SK-N-SH (cell line): ENCODE measurements around the gene GCM1. TPM values are rescaled to one million over a fixed set of nuclear protein-coding genes. Genes with fewer than 3 reads are reported as not detected.

Experiments used
- CTCF ChIA-PET: fragments of 300-600, 350-600 bp; formaldehyde crosslinking; extraction: SDS; loops from one replicate; lab custom pipeline; 2021; lab: Yijun Ruan, JAX
- POLR2A ChIA-PET: fragments of 350-600 bp; sonication (Branson Sonifier 250); formaldehyde crosslinking; extraction: SDS; loops from one replicate; lab custom pipeline; 2020; ENCODE audit warnings: antibody characterized with exemption, inconsistent platforms; lab: Yijun Ruan, JAX
- DNase-seq: peaks from one replicate; pipeline ENCODE4 v3.0.0; 2012
- H2AFZ ChIP-seq: fragments of 200-600 bp; sonication (generic); 2 replicates; pipeline ENCODE4 v1.8.1; 2016; ENCODE audit warnings: antibody characterized with exemption, mild to moderate bottlenecking, low read depth
- H3F3A ChIP-seq: fragments of 200-600 bp; sonication (generic); replicated peaks from 2 replicates; pipeline ENCODE3; 2016; ENCODE audit warnings: antibody characterized with exemption, mild to moderate bottlenecking; ENCODE audit not compliant: insufficient read depth
- H3K27ac ChIP-seq, 2 experiments: fragments of 200-500 bp in 1 of 2; fragments of 200-600 bp in 1 of 2; sonication (Bioruptor generic) in 1 of 2; sonication (generic), shearing (Covaris generic) in 1 of 2; 2 replicates each; pipeline versions ENCODE4 v1.5.1 to v1.6.1; 2014 to 2016; ENCODE audit warnings: low read depth in 2 of 2, inconsistent platforms in 1 of 2, low read length in 1 of 2, mild to moderate bottlenecking in 1 of 2, mixed read lengths in 1 of 2
- H3K27me3 ChIP-seq: fragments of 200-600 bp; sonication (generic), shearing (Covaris generic); 2 replicates; pipeline ENCODE4 v1.6.1; 2016; ENCODE audit warnings: mixed run types; ENCODE audit not compliant: insufficient read depth
- H3K36me3 ChIP-seq, 2 experiments: fragments of 200-500 bp in 1 of 2; fragments of 200-600 bp in 1 of 2; sonication (Bioruptor generic) in 1 of 2; sonication (generic) in 1 of 2; replicated peaks in 1 of 2; 2 replicates each; pipeline versions ENCODE3 to v1.5.1; 2014 to 2016; ENCODE audit warnings: low read length in 1 of 2, mild to moderate bottlenecking in 1 of 2; ENCODE audit not compliant: insufficient read depth in 2 of 2, control insufficient read depth in 1 of 2
- H3K4me1 ChIP-seq, 2 experiments: fragments of 200-500 bp in 1 of 2; fragments of 200-600 bp in 1 of 2; sonication (Bioruptor generic) in 1 of 2; sonication (generic), shearing (Covaris generic) in 1 of 2; 2 replicates each; pipeline versions ENCODE4 v1.5.1 to v1.6.1; 2014 to 2016; ENCODE audit warnings: low read depth in 1 of 2, low read length in 1 of 2, mixed run types in 1 of 2; ENCODE audit not compliant: insufficient read depth in 2 of 2, control insufficient read depth in 1 of 2
- H3K4me2 ChIP-seq: fragments of 200-600 bp; sonication (generic), shearing (Covaris generic); 2 replicates; pipeline ENCODE4 v1.6.1; 2017; ENCODE audit warnings: mixed run types
- H3K4me3 ChIP-seq, 2 experiments: fragments of 200-500 bp in 1 of 2; fragments of 200-600 bp in 1 of 2; sonication (Bioruptor generic) in 1 of 2; sonication (generic), shearing (Covaris generic) in 1 of 2; 2 replicates each; pipeline versions ENCODE4 v1.5.1 to v1.8.1; 2014 to 2016; ENCODE audit warnings: low read depth in 2 of 2, inconsistent platforms in 1 of 2, low read length in 1 of 2, mild to moderate bottlenecking in 1 of 2, mixed read lengths in 1 of 2, moderate library complexity in 1 of 2
- H3K79me2 ChIP-seq: fragments of 200-600 bp; sonication (generic); 2 replicates; pipeline ENCODE4 v1.8.1; 2017; ENCODE audit warnings: mild to moderate bottlenecking; ENCODE audit not compliant: insufficient read depth
- H3K9ac ChIP-seq: fragments of 200-600 bp; sonication (generic); 2 replicates; pipeline ENCODE4 v1.6.1; 2017; ENCODE audit warnings: mixed run types
- H3K9me2 ChIP-seq: fragments of 200-600 bp; sonication (generic); 2 replicates; pipeline ENCODE4 v1.6.1; 2017; ENCODE audit warnings: mixed run types
- H3K9me3 ChIP-seq: fragments of 200-600 bp; sonication (generic); 2 replicates; pipeline ENCODE4 v1.6.1; 2017; ENCODE audit warnings: mixed run types, mild to moderate bottlenecking, moderate library complexity
- H4K20me1 ChIP-seq: fragments of 200-600 bp; sonication (generic); 2 replicates; pipeline ENCODE4 v1.6.1; 2017; ENCODE audit warnings: mild to moderate bottlenecking, mixed run types; ENCODE audit not compliant: insufficient read depth
- EP300 ChIP-seq, 2 experiments: IDR thresholded peaks; 2 replicates each; pipeline versions ENCODE4 v1.4.0 to v1.6.1; 2012; ENCODE audit warnings: borderline replicate concordance in 1 of 2, low read depth in 1 of 2, low read length in 1 of 2
- EZH2phosphoT487 ChIP-seq: fragments of 200-600 bp; sonication (generic); IDR thresholded peaks from 2 replicates; pipeline ENCODE4 v1.6.1; 2017; ENCODE audit warnings: low read depth, mixed run types, mild to moderate bottlenecking, antibody characterized with exemption, moderate library complexity, borderline replicate concordance
- JUND ChIP-seq: IDR thresholded peaks from 2 replicates; pipeline ENCODE4 v1.4.0; 2012
- MXI1 ChIP-seq: IDR thresholded peaks from 2 replicates; pipeline ENCODE4 v1.6.1; 2012; ENCODE audit warnings: mild to moderate bottlenecking, low read depth, low read length, improper control_type of control experiment
- POLR2AphosphoS5 ChIP-seq: IDR thresholded peaks from 2 replicates; pipeline ENCODE4 v1.6.1; 2012; ENCODE audit warnings: low read depth, low read length
- RAD21 ChIP-seq: IDR thresholded peaks from 2 replicates; pipeline ENCODE4 v1.6.1; 2012; ENCODE audit warnings: mild to moderate bottlenecking, low read length
- RCOR1 ChIP-seq: fragments of 150-350 bp; IDR thresholded peaks from 2 replicates; pipeline ENCODE4 v1.6.1; 2017; ENCODE audit warnings: antibody characterized with exemption, low read length
- REST ChIP-seq: IDR thresholded peaks from 2 replicates; pipeline ENCODE4 v1.6.1; 2012; ENCODE audit warnings: mild to moderate bottlenecking, low read depth, low read length, moderate library complexity
- RXRA ChIP-seq: IDR thresholded peaks from 2 replicates; pipeline ENCODE4 v1.4.0; 2012; ENCODE audit warnings: low read depth, mild to moderate bottlenecking, borderline replicate concordance
- TCF12 ChIP-seq: IDR thresholded peaks from 2 replicates; pipeline ENCODE4 v1.4.0; 2012
- TEAD4 ChIP-seq: IDR thresholded peaks from 2 replicates; pipeline ENCODE4 v1.4.0; 2012; ENCODE audit warnings: mild to moderate bottlenecking, borderline replicate concordance; ENCODE audit not compliant: insufficient read depth
- USF1 ChIP-seq: IDR thresholded peaks from 2 replicates; pipeline ENCODE4 v1.4.0; 2012; ENCODE audit warnings: low read depth, borderline replicate concordance
- WGBS: methylation state at CpG from one replicate; pipeline ENCODE4 v1.1.6; 2017; ENCODE audit warnings: low lambda C conversion rate; 5-methylcytosine and 5-hydroxymethylcytosine counted together
- polyA plus RNA-seq, 3 experiments: library from polyadenylated mRNA; depleted of rRNA; stranded (reverse); fragments of >200 nt; gene quantifications; 2 replicates each; pipeline ENCODE4 v1.2.3, GENCODE V29; 2012
- TF ChIP-seq, protein P1 (sequence below): IDR thresholded peaks from 2 replicates; pipeline ENCODE4 v1.4.0; 2012; ENCODE audit warnings: low read depth, borderline replicate concordance
- TF ChIP-seq, protein P2 (sequence below): fragments of 150-350 bp; IDR thresholded peaks from 2 replicates; pipeline ENCODE4 v1.6.1; 2016; ENCODE audit warnings: mild to moderate bottlenecking, low read depth, low read length

The GCM1 gene
- polyA plus RNA-seq, 1 of the 3 experiments (the other 2 are of a cell fraction), result not detected

DNA sequence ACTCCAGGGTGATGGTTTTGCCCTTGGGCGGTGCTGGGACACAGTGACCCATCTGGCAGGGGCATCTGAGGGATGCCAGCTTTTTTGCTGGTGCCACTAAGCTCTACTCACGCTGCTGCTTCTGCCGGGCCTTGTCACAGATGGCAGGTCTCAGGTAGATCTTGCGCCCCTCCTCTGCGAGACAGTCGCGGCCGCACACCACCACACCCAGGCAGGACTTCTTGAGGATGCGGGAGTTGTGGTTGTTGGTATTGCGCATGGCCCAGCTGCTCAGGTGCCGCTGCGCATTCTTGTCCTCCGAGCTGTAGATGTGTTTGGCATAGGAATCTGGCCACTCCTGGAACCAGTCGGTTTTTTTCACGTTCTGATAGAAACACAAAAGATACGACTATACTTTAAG is 14.7 kb downstream of the GCM1 start:
- no peaks in the 10 kb centered on the region for H3K9me2 ChIP-seq
- WGBS, result 81% methylated on average over 8 of the region's 16 CpGs
- no peak for DNase-seq
- ChIA-PET POLR2A (no interaction called here), CTCF (no interaction called here)
- no peaks in the 10 kb centered on the region for H3K36me3 ChIP-seq
- H3K4me2 ChIP-seq, result no peak overlapping the region
- no peak overlapping the region for H3K27ac ChIP-seq
- H3K79me2 ChIP-seq, result no peaks in the 10 kb centered on the region
- H3F3A ChIP-seq, result no peaks in the 10 kb centered on the region
- no peak overlapping the region for H2AFZ ChIP-seq
- H4K20me1 ChIP-seq, result no peaks in the 10 kb centered on the region
- TF ChIP-seq TEAD4 (no peak), TCF12 (no peak), POLR2AphosphoS5 (no peak)
- H3K4me1 ChIP-seq, result no peaks in the 10 kb centered on the region
- no peak overlapping the region for H3K9ac ChIP-seq
- H3K4me3 ChIP-seq, result no peak overlapping the region
- no peaks in the 10 kb centered on the region for H3K9me3 ChIP-seq
- H3K27me3 ChIP-seq, result no peaks in the 10 kb centered on the region; the same call in 1 of the 2 replicates

- H3K9me2 ChIP-seq, result no peaks in the 10 kb centered on the region
- no peak overlapping the region for H2AFZ ChIP-seq
- H3K27ac ChIP-seq, result no peak overlapping the region
- no peaks in the 10 kb centered on the region for H3K36me3 ChIP-seq
- no peaks in the 10 kb centered on the region for H3F3A ChIP-seq
- DNase-seq, result no peak
- no peak overlapping the region for H3K4me2 ChIP-seq
- H3K9ac ChIP-seq, result no peak overlapping the region
- no peaks in the 10 kb centered on the region for H3K4me1 ChIP-seq
- H4K20me1 ChIP-seq, result no peaks in the 10 kb centered on the region
- WGBS, result 34% methylated on average over 6 of the region's 6 CpGs
- H3K27me3 ChIP-seq, result peaks cover 5% of the 10 kb centered on the region; the same call in 1 of the 2 replicates
- H3K4me3 ChIP-seq, result no peak overlapping the region
- H3K9me3 ChIP-seq, result no peaks in the 10 kb centered on the region
- TF ChIP-seq, protein P1, sequence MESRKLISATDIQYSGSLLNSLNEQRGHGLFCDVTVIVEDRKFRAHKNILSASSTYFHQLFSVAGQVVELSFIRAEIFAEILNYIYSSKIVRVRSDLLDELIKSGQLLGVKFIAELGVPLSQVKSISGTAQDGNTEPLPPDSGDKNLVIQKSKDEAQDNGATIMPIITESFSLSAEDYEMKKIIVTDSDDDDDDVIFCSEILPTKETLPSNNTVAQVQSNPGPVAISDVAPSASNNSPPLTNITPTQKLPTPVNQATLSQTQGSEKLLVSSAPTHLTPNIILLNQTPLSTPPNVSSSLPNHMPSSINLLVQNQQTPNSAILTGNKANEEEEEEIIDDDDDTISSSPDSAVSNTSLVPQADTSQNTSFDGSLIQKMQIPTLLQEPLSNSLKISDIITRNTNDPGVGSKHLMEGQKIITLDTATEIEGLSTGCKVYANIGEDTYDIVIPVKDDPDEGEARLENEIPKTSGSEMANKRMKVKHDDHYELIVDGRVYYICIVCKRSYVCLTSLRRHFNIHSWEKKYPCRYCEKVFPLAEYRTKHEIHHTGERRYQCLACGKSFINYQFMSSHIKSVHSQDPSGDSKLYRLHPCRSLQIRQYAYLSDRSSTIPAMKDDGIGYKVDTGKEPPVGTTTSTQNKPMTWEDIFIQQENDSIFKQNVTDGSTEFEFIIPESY, result no peak
- TF ChIP-seq EZH2phosphoT487 (no peak), RAD21 (no peak)
- H3K79me2 ChIP-seq, result no peaks in the 10 kb centered on the region
- POLR2A ChIA-PET, result no interaction called here
- CTCF ChIA-PET, result no interaction called here
Measured at GRCh38 chr6:53130569-53131290, 17.9 kb downstream of the GCM1 start.

- POLR2A ChIA-PET, result no interaction called here
- Histone ChIP-seq H3K9me2 (no peaks in the 10 kb centered on the region), H3K4me2 (no peak overlapping the region), H3K9me3 (no peaks in the 10 kb centered on the region), H3K4me3 (no peak overlapping the region), H4K20me1 (no peaks in the 10 kb centered on the region), H3F3A (no peaks in the 10 kb centered on the region), H3K27ac (no peak overlapping the region), H3K27me3 (peaks cover 5% of the 10 kb centered on the region; the same call in 1 of the 2 replicates), H3K4me1 (no peaks in the 10 kb centered on the region), H3K79me2 (no peaks in the 10 kb centered on the region), H3K9ac (no peak overlapping the region), H2AFZ (no peak overlapping the region), H3K36me3 (no peaks in the 10 kb centered on the region)
- CTCF ChIA-PET, result no interaction called here
- WGBS, result 42% methylated on average over 5 of the region's 5 CpGs
- no peak for DNase-seq
- TF ChIP-seq REST (no peak), RAD21 (no peak), MXI1 (no peak), EP300 (IDR thresholded peaks at IDR 0.05; ENCODE audit: borderline replicate concordance in 1 of 2, low read depth in 1 of 2, low read length in 1 of 2) (no peak), USF1 (no peak), RXRA (no peak), JUND (no peak), RCOR1 (no peak)
- TF ChIP-seq, protein P2, sequence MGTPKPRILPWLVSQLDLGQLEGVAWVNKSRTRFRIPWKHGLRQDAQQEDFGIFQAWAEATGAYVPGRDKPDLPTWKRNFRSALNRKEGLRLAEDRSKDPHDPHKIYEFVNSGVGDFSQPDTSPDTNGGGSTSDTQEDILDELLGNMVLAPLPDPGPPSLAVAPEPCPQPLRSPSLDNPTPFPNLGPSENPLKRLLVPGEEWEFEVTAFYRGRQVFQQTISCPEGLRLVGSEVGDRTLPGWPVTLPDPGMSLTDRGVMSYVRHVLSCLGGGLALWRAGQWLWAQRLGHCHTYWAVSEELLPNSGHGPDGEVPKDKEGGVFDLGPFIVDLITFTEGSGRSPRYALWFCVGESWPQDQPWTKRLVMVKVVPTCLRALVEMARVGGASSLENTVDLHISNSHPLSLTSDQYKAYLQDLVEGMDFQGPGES, result no peak
Measured at GRCh38 chr6:53128842-53129241, 19.8 kb downstream of the GCM1 start.
